AG08395 (cell line): ENCODE data around the gene CD58.
A peak's percentile ranks its signal among the peaks of the same experiment; 100 is the strongest.

ENCODE experiments used
- DNase-seq: peaks from one replicate; pipeline ENCODE4 v3.0.0; 2012; ENCODE audit warnings: mixed read lengths, low spot score

The CD58 gene

DNA sequence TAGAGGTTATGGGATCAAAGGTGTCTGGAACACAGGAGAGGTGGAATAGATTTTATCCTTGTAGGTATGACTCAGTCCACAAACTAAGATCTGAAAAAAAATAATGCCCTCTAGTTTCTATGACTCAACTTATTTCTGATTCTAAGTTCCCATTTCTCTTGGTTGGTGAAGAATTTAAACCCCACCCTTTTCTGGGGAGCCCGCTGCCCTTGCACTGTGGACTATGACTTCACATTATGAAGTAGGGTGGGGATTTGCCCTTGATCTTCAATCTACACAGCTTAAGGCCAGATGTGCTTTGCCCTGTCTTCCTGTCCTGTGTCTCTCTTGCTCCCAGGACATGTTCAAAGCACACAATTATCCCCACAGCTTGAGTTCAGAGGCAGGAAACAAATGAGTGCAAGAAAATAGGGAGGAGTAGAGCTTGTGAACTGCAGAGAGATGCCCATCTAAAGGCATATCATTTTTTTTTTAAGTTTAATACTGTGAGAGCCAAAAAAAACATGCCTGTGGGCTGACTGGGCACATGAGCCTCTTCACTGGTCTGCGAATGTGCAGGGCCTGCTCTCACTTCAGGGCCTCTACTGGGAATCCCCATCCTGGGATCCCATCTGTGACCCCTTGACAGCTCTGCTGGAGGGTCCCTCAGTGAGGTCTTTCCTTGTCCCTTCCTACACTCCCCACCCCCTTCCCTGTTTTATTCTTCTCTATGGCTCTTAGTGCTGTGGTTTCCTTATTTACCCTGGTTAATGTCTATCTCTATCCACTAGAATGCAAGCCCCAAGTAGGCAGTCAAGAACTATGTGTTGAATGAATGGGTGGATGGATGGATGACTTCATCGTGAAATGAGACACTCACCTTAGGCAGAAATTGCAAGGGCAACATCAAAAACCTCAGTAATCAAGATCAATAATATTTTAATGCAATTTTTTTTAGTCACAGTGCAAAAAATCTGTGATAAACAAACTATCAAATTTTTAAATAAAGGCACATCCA lies 61.5 kb downstream of the CD58 start:
- peak; percentile 77 for DNase-seq

GRCh38 chr1:116508085-116508983 lies 62.5 kb downstream of the CD58 start:
- no peak for DNase-seq

DNA sequence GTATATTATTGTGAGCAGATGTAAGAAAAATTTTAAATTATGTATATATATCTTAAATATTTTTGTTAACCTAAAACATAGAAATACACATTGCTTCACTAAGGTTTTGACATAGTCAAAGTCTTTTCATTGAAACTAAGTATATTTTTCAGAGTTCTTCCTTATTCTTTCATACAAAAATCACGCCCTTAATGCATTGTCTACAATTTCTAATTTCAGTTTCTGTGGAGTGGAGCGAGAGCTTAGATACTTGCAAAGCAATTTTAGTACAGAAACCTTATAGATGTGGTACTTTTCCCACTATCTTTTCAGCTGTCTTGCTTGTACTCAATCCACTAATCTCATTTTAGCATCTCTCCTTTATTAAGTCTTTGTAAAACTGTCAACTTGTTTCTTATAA lies 63.2 kb downstream of the CD58 start:
- no peak for DNase-seq

- no peak for DNase-seq
Measured at GRCh38 chr1:116506132-116507004, 64.5 kb downstream of the CD58 start.

DNA sequence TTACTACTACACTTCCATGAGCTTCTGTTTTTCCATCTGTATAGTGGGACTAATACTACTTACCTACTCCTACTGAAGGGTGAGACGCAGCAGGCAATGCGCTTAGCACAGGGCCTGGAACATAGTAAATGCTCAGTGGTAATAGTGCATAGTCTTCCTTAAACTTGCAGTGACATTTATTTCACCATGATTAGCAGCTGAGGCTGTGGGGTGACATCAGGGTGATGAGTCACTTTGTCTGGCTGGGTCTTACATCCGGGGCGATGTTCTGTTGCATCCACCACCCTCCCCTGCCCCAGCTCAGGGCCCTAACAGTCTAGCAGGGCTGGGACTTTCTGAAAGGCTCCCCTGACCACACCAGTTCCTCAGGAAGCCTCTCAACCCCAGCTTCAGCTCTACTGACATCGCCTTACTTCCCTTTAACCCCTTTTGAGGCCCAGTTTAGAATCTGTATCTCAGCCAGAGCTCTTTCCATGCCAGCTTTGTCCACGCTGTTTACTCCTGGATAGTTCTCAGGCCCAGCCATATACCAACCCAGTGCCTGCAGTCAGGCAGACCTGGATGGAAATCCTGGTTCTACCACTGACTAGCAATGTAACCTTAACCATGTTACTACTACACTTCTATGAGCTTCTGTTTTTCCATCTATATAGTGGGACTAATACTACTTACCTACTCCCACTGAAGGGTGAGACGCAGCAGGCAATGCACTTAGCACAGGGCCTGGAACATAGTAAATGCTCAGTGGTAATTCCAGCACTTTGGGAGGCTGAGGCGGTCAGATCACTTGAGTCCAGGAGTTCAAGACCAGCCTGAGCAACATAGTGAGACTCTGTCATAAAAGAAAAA lies 66.3 kb downstream of the CD58 start:
- peak; percentile 63 for DNase-seq

- no peak for DNase-seq
Measured at GRCh38 chr1:116503546-116504307, 67.1 kb downstream of the CD58 start.

- no peak for DNase-seq
Measured at GRCh38 chr1:116502671-116503314, 68.0 kb downstream of the CD58 start.

GRCh38 chr1:116501870-116502244 lies 69.0 kb downstream of the CD58 start:
- no peak for DNase-seq

GRCh38 chr1:116501125-116501869 lies 69.5 kb downstream of the CD58 start:
- DNase-seq = no peak

GRCh38 chr1:116498789-116499628 lies 71.8 kb downstream of the CD58 start:
- peak; percentile 83 for DNase-seq

DNA sequence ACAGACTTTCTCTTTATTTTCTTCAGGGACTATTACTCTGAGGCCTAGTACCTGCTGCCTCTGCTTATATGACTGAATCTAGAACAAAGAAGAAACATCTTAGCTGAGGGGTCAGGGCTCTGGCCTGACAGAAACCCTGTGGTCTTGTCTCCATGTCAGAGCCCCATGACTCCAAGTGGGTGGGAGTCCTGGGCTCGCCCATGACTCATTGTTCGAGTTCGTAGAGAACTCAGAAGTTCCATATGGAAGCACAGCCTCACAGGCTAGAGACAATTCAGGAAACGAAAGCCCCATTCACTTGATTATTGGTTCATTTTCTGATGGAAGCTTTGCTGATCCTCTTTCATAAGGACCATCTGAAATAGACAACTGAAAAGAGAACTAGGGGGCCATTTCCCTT lies 73.2 kb downstream of the CD58 start:
- DNase-seq = no peak

DNA sequence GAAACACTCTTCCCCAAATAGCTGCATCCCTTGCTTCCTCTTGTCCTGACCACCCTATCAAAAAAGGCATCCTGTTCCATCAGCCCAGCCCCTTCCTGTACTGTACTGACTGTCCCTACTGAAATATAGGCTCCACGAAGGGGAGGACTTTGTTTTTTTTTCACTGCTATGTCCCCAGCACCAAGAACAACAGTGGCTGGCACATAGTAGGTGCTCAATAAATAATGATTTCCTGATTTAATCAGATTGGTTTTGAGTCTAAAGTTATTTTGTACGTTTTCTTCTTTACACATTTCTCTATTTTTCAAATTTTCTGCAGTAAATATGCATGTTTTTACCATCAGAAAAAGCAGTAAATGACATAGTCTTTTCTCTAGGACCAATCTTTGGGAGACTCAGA lies 73.9 kb downstream of the CD58 start:
- DNase-seq = no peak

GRCh38 chr1:116496380-116496779 lies 74.4 kb downstream of the CD58 start:
- DNase-seq = peak; percentile 38

- no peak for DNase-seq
Measured at GRCh38 chr1:116495535-116495934, 75.3 kb downstream of the CD58 start.

GRCh38 chr1:116494745-116495144 lies 76.1 kb downstream of the CD58 start:
- DNase-seq = no peak

DNA sequence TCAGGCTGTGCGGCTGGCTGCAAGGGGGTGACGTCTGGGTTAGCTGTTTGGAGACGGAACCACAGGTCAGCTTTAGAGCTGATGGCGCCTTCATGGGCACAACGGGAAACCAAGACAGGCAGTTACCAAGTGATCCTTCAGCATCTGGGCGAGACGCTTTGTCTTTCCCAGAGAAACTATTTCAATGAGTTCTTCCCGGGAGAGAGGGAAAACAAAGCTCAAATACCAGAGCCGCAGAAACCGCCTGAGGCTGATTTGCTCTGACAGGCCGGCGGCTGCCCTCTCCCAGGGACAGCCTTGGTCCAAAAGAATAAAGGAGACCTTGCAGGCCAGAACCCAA lies 76.5 kb downstream of the CD58 start:
- no peak for DNase-seq

DNA sequence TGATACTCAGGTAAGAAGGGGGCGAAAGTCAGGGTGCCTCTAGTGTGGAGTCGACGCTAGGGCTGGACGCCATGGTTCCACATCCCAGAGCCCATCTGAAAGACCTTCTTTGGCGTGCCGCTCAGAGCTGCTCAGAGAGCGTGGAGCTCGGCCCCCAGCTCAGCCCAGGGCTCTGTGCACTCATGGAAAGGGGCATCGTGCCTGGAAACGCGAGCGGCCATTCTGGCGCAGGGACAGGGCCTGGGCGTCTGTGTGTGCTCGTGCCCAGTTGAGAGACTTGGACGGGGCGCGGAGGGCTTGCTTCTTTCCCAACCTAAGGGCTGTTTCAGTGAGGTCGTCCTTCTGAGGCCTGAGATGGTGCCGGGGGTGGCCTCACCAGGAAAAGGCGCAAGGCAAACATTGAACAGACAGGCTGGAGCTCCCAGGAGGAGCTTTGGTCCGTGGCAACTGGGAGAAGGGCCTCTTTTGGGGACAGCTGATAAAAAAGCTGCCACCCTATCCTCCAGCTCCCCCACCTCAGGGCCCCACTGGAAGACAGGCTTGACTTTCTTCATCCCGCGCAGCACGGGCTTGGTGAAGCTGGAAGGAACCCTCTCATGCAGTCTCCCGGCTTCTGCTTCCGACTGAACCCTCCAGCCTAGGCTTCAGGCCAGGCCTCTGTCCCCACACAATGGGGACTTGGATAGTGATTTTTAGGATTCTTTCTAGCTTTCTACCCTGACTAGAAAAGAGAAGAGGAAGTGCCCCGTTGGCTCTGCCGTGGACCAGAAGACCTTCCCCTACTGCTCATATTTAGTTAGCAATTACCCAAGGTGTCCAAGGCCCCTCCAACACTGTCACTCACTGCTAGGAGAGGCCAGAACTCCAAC lies 77.1 kb downstream of the CD58 start:
- DNase-seq = no peak
